ENCODE measurements around the gene PLA2G4B.

PLA2G4B gene

GRCh38 chr15:41891226-41891625 is 52.6 kb downstream of the PLA2G4B start:
- DNase-seq, result no peak

DNA sequence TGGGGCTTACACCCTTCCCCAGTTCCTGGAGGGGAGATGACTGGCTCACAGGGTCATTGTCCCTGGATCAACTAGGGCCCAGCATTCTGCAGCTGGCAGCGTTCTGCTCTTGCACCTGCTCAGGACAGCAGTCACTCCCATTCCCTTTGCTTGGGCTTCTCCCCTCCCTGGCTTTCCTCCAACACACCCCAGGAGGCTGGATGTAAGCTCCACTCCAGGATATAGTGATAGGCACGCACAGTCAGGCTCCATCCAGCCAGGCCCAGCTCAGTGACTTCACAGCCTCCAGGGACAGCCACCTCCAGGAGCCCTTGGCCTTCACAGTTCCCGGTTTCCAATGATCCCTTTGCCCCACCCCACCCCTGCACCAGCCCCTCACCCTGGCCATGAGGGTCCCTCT is 53.3 kb downstream of the PLA2G4B start:
- no peak for DNase-seq

DNA sequence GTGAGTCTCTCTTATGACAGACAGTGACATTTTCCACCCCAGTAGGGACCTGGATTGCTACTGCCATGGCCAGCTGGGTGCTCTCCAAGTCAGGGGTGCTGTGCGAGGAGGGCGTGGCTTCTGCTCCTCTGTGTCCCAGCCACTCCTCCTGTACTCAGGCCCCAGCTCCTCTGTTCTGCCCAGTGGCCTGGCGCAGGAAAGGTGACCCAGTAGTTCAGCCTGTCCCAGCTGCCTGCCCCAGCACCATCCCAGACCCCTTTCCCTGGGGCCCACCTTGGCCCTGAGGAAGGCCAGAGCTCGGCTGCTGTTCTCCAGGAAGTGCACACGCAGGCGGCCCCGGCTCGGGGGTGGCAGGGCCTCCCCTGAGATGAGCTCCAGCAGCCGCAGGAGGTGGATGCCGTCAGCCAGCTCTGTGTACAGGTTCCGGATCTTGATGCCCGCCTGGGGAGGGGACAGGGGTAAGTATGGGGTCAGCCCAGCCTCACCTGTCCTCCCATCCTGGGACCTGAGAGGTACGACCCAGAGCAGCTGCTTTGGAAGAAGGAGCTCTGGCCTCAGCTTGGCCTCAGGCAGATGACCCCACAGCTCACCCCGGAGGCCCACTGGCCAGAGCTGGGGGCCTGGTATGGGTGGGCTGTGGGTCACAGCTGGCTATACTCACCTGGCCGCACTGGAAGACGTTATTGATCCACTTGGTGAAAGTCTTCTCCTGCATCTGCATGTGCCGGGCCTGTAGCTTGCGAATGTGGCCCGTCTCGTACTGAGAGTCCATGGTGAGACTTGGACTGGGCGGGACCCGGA is 54.2 kb downstream of the PLA2G4B start:
- no peak for DNase-seq

GRCh38 chr15:41893422-41894250 is 55.0 kb downstream of the PLA2G4B start, which contains the start of gene SPTBN5:
Gene SPTBN5, minus strand, starts transcription at chr15:41894053. Its CDS starts 556 bp downstream, at chr15:41893497.
- DNase-seq, result no peak

DNA sequence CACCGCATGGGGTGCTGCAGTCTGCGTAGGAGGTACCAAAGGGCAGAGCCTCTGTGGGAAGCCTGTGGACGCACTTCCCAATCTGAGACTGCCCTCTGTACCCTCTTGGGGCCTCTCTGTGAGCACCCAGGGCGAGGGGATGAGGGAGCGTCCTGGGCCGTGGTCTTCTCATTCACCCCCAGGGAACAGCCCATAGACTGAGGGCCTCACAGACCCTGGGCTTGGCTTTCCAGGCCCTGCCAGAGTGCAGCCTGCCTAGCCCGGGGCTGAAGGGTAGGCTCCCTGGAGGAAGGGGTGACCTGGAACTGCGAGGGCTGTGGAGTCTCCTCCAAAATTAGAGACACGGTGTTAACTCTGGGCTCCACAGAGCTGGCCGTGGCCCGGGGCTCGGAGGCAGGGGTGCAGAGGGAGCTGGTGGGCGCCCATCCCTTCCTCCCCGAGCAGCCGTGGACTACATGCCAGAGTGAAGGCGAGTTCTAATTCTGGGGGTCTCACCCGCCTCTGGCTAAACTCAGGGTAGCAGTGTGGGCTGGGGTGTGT is 55.7 kb downstream of the PLA2G4B start:
- DNase-seq, result no peak

DNA sequence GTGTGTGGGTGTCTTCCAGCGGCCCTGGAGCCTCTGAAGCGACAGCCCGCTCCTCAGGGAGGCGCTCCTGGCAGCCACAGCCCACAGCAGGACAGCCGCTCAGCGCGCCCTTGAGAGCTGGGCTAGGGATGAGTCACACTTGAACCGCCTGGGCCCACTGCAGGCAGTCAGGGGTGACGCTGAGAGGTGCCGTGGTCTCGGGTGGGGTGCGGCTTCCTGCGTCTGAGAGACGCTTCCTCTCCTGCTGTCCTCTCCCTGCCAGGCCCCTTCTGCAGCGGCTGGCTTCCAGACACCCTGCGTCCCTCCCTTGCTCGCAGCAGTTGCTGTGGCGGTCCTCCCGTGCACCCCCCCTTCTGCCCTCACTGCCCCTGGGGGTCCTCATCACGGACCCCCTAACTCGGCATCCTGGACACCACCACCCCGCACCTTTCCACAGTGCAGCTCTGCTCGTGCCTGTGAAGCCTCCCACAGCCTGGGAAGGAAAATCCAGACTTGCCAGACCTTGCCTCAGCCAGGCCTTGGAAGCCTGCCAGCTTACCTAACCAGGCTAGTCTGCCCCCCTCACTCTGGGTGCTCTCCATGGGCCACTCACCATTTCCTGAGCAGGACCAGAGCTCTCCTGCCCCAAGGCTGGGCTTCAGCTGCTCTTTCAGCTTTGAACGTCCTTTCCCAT is 56.3 kb downstream of the PLA2G4B start:
- DNase-seq, result peak; percentile 83

DNA sequence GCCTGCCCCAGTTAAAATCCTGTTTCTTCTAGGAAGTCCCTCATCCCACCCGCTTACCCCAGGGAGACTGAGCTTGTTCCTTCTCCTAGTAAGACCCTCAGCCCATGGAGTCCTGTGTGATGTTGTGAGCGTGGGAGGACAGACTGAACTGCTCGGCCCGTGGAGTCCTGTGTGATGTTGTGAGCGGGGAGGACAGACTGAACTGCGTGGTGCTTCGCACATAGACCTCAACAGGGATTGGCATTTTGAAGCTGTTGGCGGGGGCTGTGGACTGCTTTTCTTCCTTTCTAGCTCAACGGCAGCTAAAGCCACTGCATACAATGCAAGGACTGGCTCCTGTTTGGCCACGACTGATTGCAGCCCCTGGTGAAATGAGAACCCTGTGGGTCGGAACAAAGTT is 56.8 kb downstream of the PLA2G4B start:
- no peak for DNase-seq

- DNase-seq, result no peak
These were observed 57.3 kb downstream of the PLA2G4B start for GRCh38 chr15:41895957-41896356.

DNA sequence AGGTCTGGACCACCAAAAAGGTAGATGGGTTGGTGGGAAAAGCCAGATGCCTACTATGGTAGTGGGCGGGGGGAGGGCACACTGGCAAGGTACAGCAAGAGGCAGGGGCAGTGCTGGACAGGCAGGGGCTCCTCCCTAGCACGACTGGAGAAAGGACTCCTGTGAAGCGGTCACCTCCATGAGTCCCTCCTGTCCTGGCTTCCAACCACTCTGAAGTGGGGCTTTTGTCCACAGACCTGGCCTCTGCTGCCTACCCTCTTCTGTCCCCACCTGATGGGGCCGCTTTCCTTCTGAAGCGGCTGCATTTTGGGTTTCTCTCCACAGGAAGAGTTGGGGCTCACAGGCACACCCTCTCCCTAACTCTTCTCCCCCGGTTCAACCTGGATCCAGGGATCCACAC is 57.9 kb downstream of the PLA2G4B start:
- DNase-seq, result no peak

DNA sequence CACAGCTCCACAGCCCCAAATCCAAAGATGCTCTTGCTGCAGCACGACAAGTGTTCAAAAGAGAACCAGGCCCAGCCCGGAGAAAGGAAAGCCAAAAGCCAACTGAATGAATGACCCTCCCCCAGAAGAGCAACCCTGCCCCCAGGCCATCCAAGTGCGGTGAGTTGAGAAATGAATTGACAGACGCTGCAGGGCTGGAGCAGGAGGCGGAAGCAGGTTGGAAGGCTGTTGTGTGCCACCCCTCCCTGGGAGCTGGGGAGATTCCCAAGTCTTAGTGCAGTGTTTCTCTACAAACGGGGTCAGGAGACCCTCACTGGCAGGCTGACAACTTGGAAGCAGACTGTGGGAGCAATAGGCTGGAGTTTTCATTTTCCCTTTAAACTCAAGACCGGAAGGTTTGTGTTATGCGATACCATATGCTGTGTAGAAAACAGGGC is 58.7 kb downstream of the PLA2G4B start:
- no peak for DNase-seq
